Measurements from ENCODE around the gene TCP10L. TPM values are rescaled to one million over a fixed set of nuclear protein-coding genes. Genes with fewer than 3 reads are reported as not detected.

TCP10L gene
- total RNA-seq, 1 donor from 2014 or later, result 0.34 TPM

DNA sequence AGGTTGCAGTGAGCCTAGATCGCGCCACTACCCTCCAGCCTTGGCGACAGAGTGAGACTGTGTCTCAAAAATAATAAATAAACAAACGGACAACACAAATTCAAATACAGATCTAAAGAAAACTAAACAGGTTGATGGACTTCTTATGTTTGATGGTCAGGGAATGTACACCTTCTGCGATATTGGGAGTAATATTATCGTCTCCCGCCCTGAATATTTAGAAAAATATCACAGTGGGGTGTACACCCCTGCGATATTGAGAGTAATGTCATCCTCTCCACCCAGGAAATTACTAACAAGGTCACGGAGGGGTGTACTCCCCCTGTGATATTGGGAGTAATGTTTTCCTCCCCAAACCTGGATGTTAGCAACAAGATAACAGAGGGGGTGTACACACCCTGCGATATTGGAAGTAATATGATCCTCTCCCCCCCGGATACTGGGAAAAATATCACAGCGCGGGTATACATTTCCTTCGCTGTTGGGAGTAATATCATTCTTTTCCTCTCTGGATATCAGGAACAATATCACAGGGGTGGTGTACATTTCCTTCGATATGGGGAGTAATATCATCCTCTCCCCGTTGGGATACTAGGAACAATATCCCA lies 28.2 kb upstream of the TCP10L start:
- H3K27me3 ChIP-seq (ENCODE audit: insufficient read depth, low read length), result no peaks in the 10 kb centered on the region
- H3K4me2 ChIP-seq (ENCODE audit: low read length), result peak overlapping the region; percentile 99
- H3K27ac Mint-ChIP-seq (ENCODE audit: unreplicated experiment), result peak overlapping the region; percentile 98
- peak overlapping the region; percentile 96 for H3K9ac ChIP-seq (ENCODE audit: low read length)
- H3K36me3 Mint-ChIP-seq (ENCODE audit: low read depth, unreplicated experiment), result no peaks in the 10 kb centered on the region
- H3K27ac ChIP-seq (ENCODE audit: low read depth, low read length), result no peak overlapping the region
- H3K4me1 ChIP-seq (ENCODE audit: insufficient read depth, low read length), result no peaks in the 10 kb centered on the region
- peaks cover 25% of the 10 kb centered on the region for H3K79me2 ChIP-seq (ENCODE audit: insufficient read depth, low read length)
- no peaks in the 10 kb centered on the region for H3K4me1 Mint-ChIP-seq (ENCODE audit: low read depth, unreplicated experiment)
- TF ChIP-seq, protein P1, sequence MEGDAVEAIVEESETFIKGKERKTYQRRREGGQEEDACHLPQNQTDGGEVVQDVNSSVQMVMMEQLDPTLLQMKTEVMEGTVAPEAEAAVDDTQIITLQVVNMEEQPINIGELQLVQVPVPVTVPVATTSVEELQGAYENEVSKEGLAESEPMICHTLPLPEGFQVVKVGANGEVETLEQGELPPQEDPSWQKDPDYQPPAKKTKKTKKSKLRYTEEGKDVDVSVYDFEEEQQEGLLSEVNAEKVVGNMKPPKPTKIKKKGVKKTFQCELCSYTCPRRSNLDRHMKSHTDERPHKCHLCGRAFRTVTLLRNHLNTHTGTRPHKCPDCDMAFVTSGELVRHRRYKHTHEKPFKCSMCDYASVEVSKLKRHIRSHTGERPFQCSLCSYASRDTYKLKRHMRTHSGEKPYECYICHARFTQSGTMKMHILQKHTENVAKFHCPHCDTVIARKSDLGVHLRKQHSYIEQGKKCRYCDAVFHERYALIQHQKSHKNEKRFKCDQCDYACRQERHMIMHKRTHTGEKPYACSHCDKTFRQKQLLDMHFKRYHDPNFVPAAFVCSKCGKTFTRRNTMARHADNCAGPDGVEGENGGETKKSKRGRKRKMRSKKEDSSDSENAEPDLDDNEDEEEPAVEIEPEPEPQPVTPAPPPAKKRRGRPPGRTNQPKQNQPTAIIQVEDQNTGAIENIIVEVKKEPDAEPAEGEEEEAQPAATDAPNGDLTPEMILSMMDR (IDR thresholded peaks at IDR 0.05; ENCODE audit: insufficient read depth, low read depth, low read length), result no peak
- no peak for TF ChIP-seq EZH2 (IDR thresholded peaks at IDR 0.05; ENCODE audit: insufficient read depth, low read length)
- H3K4me3 Mint-ChIP-seq (ENCODE audit: unreplicated experiment), result peak overlapping the region; percentile 94
- FAIRE-seq (no peak), DNase-seq (ENCODE audit: low read depth) (no peak)
- H3K4me3 ChIP-seq (ENCODE audit: insufficient read depth, low read depth, low read length), result peak overlapping the region; percentile 76
- no peaks in the 10 kb centered on the region for H3K9me3 Mint-ChIP-seq (ENCODE audit: unreplicated experiment)
- peaks cover 10% of the 10 kb centered on the region for H3K36me3 ChIP-seq (ENCODE audit: insufficient read depth, low read length)
- H3K27me3 Mint-ChIP-seq (ENCODE audit: low read depth, unreplicated experiment), result peaks cover 2% of the 10 kb centered on the region
- H3K9me3 ChIP-seq (ENCODE audit: insufficient read depth, low read depth, low read length), result no peaks in the 10 kb centered on the region
- H2AFZ ChIP-seq (ENCODE audit: low read depth, low read length), result peak overlapping the region; percentile 99
- peaks cover 9% of the 10 kb centered on the region for H4K20me1 ChIP-seq (ENCODE audit: insufficient read depth, low read length)

DNA sequence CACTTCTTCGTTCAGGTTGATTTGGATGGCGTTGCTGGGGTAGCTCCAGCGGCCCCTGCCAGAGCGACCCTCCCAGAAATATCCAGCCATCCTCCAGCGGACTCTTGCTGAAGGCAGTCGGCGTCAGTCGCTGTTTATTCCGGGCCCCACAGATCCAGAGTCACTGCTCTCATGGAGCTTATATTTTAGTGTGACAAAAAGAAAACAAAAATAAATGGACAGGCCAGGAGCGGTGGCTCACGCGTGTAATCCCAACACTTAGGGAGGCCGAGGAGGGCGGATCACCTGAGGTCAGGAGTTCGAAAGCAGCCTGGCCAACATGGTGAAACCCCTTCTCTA lies 27.6 kb upstream of the TCP10L start:
- peaks cover 25% of the 10 kb centered on the region for H3K79me2 ChIP-seq (ENCODE audit: insufficient read depth, low read length)
- peaks cover 9% of the 10 kb centered on the region for H4K20me1 ChIP-seq (ENCODE audit: insufficient read depth, low read length)
- H3K9ac ChIP-seq (ENCODE audit: low read length), result peak overlapping the region; percentile 96
- H3K4me2 ChIP-seq (ENCODE audit: low read length), result peak overlapping the region; percentile 99
- no peak for DNase-seq (ENCODE audit: low read depth)
- Mint-ChIP-seq H3K36me3 (ENCODE audit: low read depth, unreplicated experiment) (no peaks in the 10 kb centered on the region), H3K9me3 (ENCODE audit: unreplicated experiment) (no peaks in the 10 kb centered on the region), H3K27me3 (ENCODE audit: low read depth, unreplicated experiment) (no peaks in the 10 kb centered on the region), H3K4me1 (ENCODE audit: low read depth, unreplicated experiment) (no peaks in the 10 kb centered on the region), H3K27ac (ENCODE audit: unreplicated experiment) (peak overlapping the region; percentile 98), H3K4me3 (ENCODE audit: unreplicated experiment) (peak overlapping the region; percentile 94)
- peaks cover 10% of the 10 kb centered on the region for H3K36me3 ChIP-seq (ENCODE audit: insufficient read depth, low read length)
- FAIRE-seq, result no peak
- H3K4me1 ChIP-seq (ENCODE audit: insufficient read depth, low read length), result no peaks in the 10 kb centered on the region
- peak overlapping the region; percentile 76 for H3K4me3 ChIP-seq (ENCODE audit: insufficient read depth, low read depth, low read length)
- no peaks in the 10 kb centered on the region for H3K9me3 ChIP-seq (ENCODE audit: insufficient read depth, low read depth, low read length)
- H2AFZ ChIP-seq (ENCODE audit: low read depth, low read length), result peak overlapping the region; percentile 99
- H3K27ac ChIP-seq (ENCODE audit: low read depth, low read length), result peak overlapping the region; percentile 98
- TF ChIP-seq EZH2 (IDR thresholded peaks at IDR 0.05; ENCODE audit: insufficient read depth, low read length), result no peak
- TF ChIP-seq, protein P1 (IDR thresholded peaks at IDR 0.05; ENCODE audit: insufficient read depth, low read depth, low read length), result no peak
- H3K27me3 ChIP-seq (ENCODE audit: insufficient read depth, low read length), result no peaks in the 10 kb centered on the region
